WTC11 (cell line): ENCODE data around the gene PIEZO1. TPM values are rescaled to one million over a fixed set of nuclear protein-coding genes. Genes with fewer than 3 reads are reported as not detected.
A peak's percentile ranks its signal among the peaks of the same experiment; 100 is the strongest.

Source experiments
- ATAC-seq: fragments of 200-7000 bp; cut with Tn5 transposase; 2 replicates; pipeline ENCODE4 v1.10.0; 2021; ENCODE audit warnings: mild to moderate bottlenecking, moderate library complexity
- CTCF ChIA-PET: fragments of 300-600 bp; sonication (Branson Sonifier 250); formaldehyde crosslinking; loops from one replicate; lab custom pipeline; 2021; ENCODE audit warnings: antibody characterized with exemption; lab: Charles Lee
- POLR2A ChIA-PET: fragments of 350-600 bp; sonication (Branson Sonifier 250); formaldehyde crosslinking; loops from one replicate; lab custom pipeline; 2021; ENCODE audit warnings: antibody characterized with exemption; lab: Charles Lee
- DNase-seq: peaks from one replicate; pipeline ENCODE4 v3.0.0; 2021; ENCODE audit warnings: low spot score
- H3K27ac Mint-ChIP-seq: 2 replicates; pipeline ENCODE4 v1.8.0; 2021; ENCODE audit warnings: mixed read lengths
- H3K27me3 Mint-ChIP-seq: 2 replicates; pipeline ENCODE4 v1.8.0; 2021; ENCODE audit warnings: low read depth, mild to moderate bottlenecking, moderate library complexity, mixed read lengths
- H3K36me3 Mint-ChIP-seq: 2 replicates; pipeline ENCODE4 v1.8.0; 2021; ENCODE audit warnings: mixed read lengths
- H3K4me1 Mint-ChIP-seq: 2 replicates; pipeline ENCODE4 v1.8.0; 2022; ENCODE audit warnings: mixed read lengths
- H3K4me3 Mint-ChIP-seq: 2 replicates; pipeline ENCODE4 v1.8.0; 2021; ENCODE audit warnings: mild to moderate bottlenecking, moderate library complexity, mixed read lengths
- H3K9me3 Mint-ChIP-seq: 2 replicates; pipeline ENCODE4 v1.8.0; 2021; ENCODE audit warnings: mixed read lengths
- CTCF ChIP-seq: fragments of 200-600 bp; IDR thresholded peaks from 2 replicates; pipeline ENCODE4 v1.8.0; 2022; ENCODE audit warnings: antibody characterized with exemption
- E2F5 ChIP-seq: sonication (generic); formaldehyde crosslinking; IDR thresholded peaks from 2 replicates; pipeline ENCODE4 v1.8.1; 2022; ENCODE audit warnings: mild to moderate bottlenecking, moderate library complexity, missing genetic modification reagents
- FOXJ3 ChIP-seq: sonication (generic); formaldehyde crosslinking; IDR thresholded peaks from 2 replicates; pipeline ENCODE4 v1.9.0; 2021; ENCODE audit warnings: missing genetic modification reagents, mild to moderate bottlenecking, borderline replicate concordance
- IRF2 ChIP-seq: sonication (generic); formaldehyde crosslinking; IDR thresholded peaks from 2 replicates; pipeline ENCODE4 v1.8.0; 2022; ENCODE audit warnings: low read depth, missing genetic modification reagents, borderline replicate concordance
- KAT7 ChIP-seq: sonication (generic); formaldehyde crosslinking; IDR thresholded peaks from 2 replicates; pipeline ENCODE4 v1.8.1; 2023; ENCODE audit warnings: missing genetic modification reagents, mild to moderate bottlenecking, borderline replicate concordance
- MYBL2 ChIP-seq: sonication (generic); formaldehyde crosslinking; IDR thresholded peaks from 2 replicates; pipeline ENCODE4 v1.8.1; 2023; ENCODE audit warnings: mild to moderate bottlenecking, moderate library complexity, missing genetic modification reagents
- NR2C2 ChIP-seq: sonication (generic); formaldehyde crosslinking; IDR thresholded peaks from 2 replicates; pipeline ENCODE4 v1.8.0; 2022; ENCODE audit warnings: mild to moderate bottlenecking, missing genetic modification reagents
- NR3C1 ChIP-seq: sonication (generic); formaldehyde crosslinking; conservative IDR thresholded peaks from 2 replicates; pipeline ENCODE4 v1.8.1; 2023; ENCODE audit warnings: low read depth, mild to moderate bottlenecking, missing genetic modification reagents
- RORB ChIP-seq: fragments of 250-450 bp; sonication (Bioruptor Pico); IDR thresholded peaks from 2 replicates; pipeline ENCODE4 v1.9.0; 2021; ENCODE audit warnings: mild to moderate bottlenecking
- SMAD4 ChIP-seq: sonication (generic); formaldehyde crosslinking; IDR thresholded peaks from 2 replicates; pipeline ENCODE4 v1.8.0; 2022; ENCODE audit warnings: mild to moderate bottlenecking, missing genetic modification reagents
- SP1 ChIP-seq: sonication (generic); formaldehyde crosslinking; conservative IDR thresholded peaks from 2 replicates; pipeline ENCODE4 v1.8.1; 2022; ENCODE audit warnings: missing genetic modification reagents
- ZNF138 ChIP-seq: sonication (generic); formaldehyde crosslinking; conservative IDR thresholded peaks from 2 replicates; pipeline ENCODE4 v1.8.1; 2022; ENCODE audit warnings: mild to moderate bottlenecking, moderate library complexity, missing genetic modification reagents
- ZNF219 ChIP-seq: sonication (generic); formaldehyde crosslinking; IDR thresholded peaks from 2 replicates; pipeline ENCODE4 v1.8.0; 2023; ENCODE audit warnings: missing genetic modification reagents, mild to moderate bottlenecking, borderline replicate concordance
- ZNF416 ChIP-seq: fragments of 250-450 bp; sonication (Bioruptor Pico); IDR thresholded peaks from 2 replicates; pipeline ENCODE4 v1.9.0; 2021; ENCODE audit warnings: mild to moderate bottlenecking, inconsistent platforms
- total RNA-seq: library from RNA; stranded (reverse); gene quantifications from 3 replicates; pipeline ENCODE4 v1.2.3, GENCODE V29; 2021
- TF ChIP-seq, protein P1 (sequence below): sonication (generic); formaldehyde crosslinking; IDR thresholded peaks from 2 replicates; pipeline ENCODE4 v1.8.1; 2023; ENCODE audit warnings: mild to moderate bottlenecking, missing genetic modification reagents, moderate library complexity
- TF ChIP-seq, protein P2 (sequence below): sonication (generic); formaldehyde crosslinking; IDR thresholded peaks from 2 replicates; pipeline ENCODE4 v1.8.1; 2022; ENCODE audit warnings: low read depth, missing genetic modification reagents, borderline replicate concordance
- TF ChIP-seq, protein P3 (sequence below): sonication (generic); formaldehyde crosslinking; conservative IDR thresholded peaks from 2 replicates; pipeline ENCODE4 v1.8.1; 2022; ENCODE audit warnings: mild to moderate bottlenecking, missing genetic modification reagents

The PIEZO1 gene
- total RNA-seq, 1 experiment from 2014 or later, result 71.3 TPM

GRCh38 chr16:88767546-88768070, 17.4 kb downstream of the PIEZO1 start:
- DNase-seq (no peak), ATAC-seq (no peak)
- CTCF ChIA-PET, result interaction anchor here (2.2 to 9.6 kb wide), 4 partner anchors 8 to 31 kb away, joined by 14 to 115 read pairs (median 72); partner anchors contain the start of gene PIEZO1
- POLR2A ChIA-PET, result no interaction called here
- Mint-ChIP-seq H3K27me3 (no peaks in the 10 kb centered on the region), H3K4me1 (peaks cover 45% of the 10 kb centered on the region), H3K4me3 (no peak overlapping the region), H3K9me3 (no peaks in the 10 kb centered on the region), H3K27ac (peak overlapping the region; percentile 74; the same call in 1 of the 2 replicates), H3K36me3 (no peaks in the 10 kb centered on the region)
- TF ChIP-seq, protein P1, sequence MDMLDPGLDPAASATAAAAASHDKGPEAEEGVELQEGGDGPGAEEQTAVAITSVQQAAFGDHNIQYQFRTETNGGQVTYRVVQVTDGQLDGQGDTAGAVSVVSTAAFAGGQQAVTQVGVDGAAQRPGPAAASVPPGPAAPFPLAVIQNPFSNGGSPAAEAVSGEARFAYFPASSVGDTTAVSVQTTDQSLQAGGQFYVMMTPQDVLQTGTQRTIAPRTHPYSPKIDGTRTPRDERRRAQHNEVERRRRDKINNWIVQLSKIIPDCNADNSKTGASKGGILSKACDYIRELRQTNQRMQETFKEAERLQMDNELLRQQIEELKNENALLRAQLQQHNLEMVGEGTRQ (CRISPR knock-in tag), result no peak
- no peak for TF ChIP-seq RORB (CRISPR knock-in tag)
- no peak for TF ChIP-seq KAT7 (CRISPR knock-in tag)
- TF ChIP-seq, protein P2, sequence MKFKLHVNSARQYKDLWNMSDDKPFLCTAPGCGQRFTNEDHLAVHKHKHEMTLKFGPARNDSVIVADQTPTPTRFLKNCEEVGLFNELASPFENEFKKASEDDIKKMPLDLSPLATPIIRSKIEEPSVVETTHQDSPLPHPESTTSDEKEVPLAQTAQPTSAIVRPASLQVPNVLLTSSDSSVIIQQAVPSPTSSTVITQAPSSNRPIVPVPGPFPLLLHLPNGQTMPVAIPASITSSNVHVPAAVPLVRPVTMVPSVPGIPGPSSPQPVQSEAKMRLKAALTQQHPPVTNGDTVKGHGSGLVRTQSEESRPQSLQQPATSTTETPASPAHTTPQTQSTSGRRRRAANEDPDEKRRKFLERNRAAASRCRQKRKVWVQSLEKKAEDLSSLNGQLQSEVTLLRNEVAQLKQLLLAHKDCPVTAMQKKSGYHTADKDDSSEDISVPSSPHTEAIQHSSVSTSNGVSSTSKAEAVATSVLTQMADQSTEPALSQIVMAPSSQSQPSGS (CRISPR knock-in tag), result no peak
- no peak for TF ChIP-seq ZNF138 (CRISPR knock-in tag)
- TF ChIP-seq CTCF, result no peak
- no peak for TF ChIP-seq ZNF219 (CRISPR knock-in tag)

GRCh38 chr16:88766975-88767374, 18.0 kb downstream of the PIEZO1 start:
- ATAC-seq (no peak), DNase-seq (no peak)
- Mint-ChIP-seq H3K4me3 (no peak overlapping the region), H3K36me3 (no peaks in the 10 kb centered on the region), H3K4me1 (peaks cover 45% of the 10 kb centered on the region), H3K27me3 (no peaks in the 10 kb centered on the region), H3K27ac (peak overlapping the region; percentile 81; the same call in 1 of the 2 replicates), H3K9me3 (no peaks in the 10 kb centered on the region)
- TF ChIP-seq IRF2 (CRISPR knock-in tag) (no peak), CTCF (no peak), SP1 (CRISPR knock-in tag) (no peak)
- POLR2A ChIA-PET, result no interaction called here
- CTCF ChIA-PET, result interaction anchor here (1.1 to 9.6 kb wide), 5 partner anchors 12 to 43 kb away, joined by 3 to 115 read pairs (median 35); partner anchors contain the start of gene PIEZO1

GRCh38 chr16:88764913-88765349, 20.1 kb downstream of the PIEZO1 start:
- Mint-ChIP-seq H3K4me1 (peaks cover 38% of the 10 kb centered on the region), H3K36me3 (no peaks in the 10 kb centered on the region), H3K9me3 (no peaks in the 10 kb centered on the region), H3K4me3 (no peak overlapping the region), H3K27me3 (no peaks in the 10 kb centered on the region), H3K27ac (no peak overlapping the region)
- CTCF ChIA-PET, result interaction anchor here (1.0 to 9.6 kb wide), 7 partner anchors 10 to 402 kb away, joined by 4 to 115 read pairs (median 10); partner anchors contain the start of gene PIEZO1
- DNase-seq (peak; percentile 44), ATAC-seq (no peak)
- TF ChIP-seq MYBL2, result no peak
- no peak for TF ChIP-seq E2F5 (CRISPR knock-in tag)
- TF ChIP-seq SMAD4 (CRISPR knock-in tag), result no peak
- no peak for TF ChIP-seq NR3C1
- TF ChIP-seq, protein P3, sequence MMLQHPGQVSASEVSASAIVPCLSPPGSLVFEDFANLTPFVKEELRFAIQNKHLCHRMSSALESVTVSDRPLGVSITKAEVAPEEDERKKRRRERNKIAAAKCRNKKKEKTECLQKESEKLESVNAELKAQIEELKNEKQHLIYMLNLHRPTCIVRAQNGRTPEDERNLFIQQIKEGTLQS (CRISPR knock-in tag), result no peak
- no peak for TF ChIP-seq FOXJ3 (CRISPR knock-in tag)
- TF ChIP-seq KAT7 (CRISPR knock-in tag), result no peak
- TF ChIP-seq ZNF416, result no peak
- TF ChIP-seq NR2C2 (CRISPR knock-in tag), result no peak
- POLR2A ChIA-PET, result no interaction called here
